DMS114 treated with DMSO at 0.1 percent for 48 hours (cell line): ENCODE results near the gene SLC12A2.

ENCODE experiments used
- DNase-seq: peaks from one replicate; lab custom pipeline; 2025; ENCODE audit not compliant: unreplicated experiment; lab: John Stamatoyannopoulos, UW

Gene SLC12A2

GRCh38 chr5:128163991-128164390 lies 80.4 kb downstream of the SLC12A2 start:
- DNase-seq, result no peak

DNA sequence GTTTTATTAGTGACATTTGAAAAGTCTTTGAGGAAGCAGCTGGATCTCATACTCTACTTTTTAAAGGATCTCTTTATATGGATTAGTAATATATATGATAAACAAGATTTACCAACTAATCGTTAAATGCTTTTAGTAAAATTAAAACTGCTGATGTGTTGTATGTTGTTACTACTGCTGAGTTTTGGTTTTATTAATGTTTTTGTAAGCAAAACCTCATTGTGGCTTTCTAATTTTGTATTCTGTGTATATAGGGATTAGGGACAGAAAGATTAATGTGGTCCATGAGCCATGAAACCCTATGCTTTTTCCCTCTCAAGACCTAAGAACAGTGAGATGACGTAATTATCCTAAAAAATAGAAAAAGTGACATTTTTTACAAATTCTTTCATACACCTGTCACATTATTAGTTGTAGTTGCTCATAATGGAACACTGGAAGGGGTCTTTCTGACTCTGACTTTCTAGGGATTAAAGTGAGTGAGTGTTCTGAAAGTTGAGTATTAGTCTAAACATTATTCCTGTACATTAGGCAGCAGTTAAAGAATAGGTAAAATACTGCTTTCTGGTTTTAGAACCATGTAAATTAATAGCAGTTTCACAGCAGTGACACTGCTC lies 85.9 kb downstream of the SLC12A2 start:
- DNase-seq, result no peak

- no peak for DNase-seq
These were observed 88.5 kb downstream of the SLC12A2 start for GRCh38 chr5:128172102-128172501.

DNA sequence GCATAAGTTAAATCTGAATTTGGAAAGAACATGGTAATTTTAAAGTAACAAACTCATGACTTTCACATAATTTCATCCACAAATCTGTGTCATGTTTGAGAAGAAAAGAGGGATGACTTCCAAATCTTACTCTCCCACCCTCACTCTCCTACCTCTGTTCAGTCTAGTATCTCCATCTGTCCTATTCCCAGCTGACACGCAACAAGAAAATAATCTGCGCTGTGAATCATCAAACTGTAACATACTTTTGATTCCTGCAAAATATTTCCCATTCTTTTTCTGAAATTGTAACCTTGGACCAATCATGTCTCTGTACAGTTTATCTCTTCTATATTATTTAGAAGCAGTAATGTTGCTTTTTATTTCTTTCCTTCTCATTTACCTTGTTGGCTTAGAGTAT lies 91.4 kb downstream of the SLC12A2 start:
- no peak for DNase-seq

DNA sequence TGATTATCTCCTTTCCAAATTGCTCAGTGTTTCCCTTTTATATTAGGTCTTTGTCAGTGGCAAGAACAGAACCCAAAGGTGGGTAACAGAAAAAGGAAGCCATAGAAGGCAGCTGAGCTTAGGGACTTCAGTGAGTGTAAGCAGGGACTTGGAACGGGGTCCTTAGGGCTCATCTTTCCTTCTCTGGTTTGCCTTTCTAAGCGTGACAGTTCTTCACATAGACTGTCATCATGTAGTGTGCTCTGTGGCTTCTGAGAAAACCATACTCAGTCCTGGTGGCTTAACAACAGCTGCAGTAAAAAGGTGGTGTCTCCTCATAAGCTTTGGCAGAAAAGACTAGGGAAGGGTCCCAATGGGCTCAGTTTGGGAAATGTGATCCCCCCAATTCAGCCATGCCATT lies 108.8 kb downstream of the SLC12A2 start:
- DNase-seq, result no peak

GRCh38 chr5:128193665-128194390 lies 110.3 kb downstream of the SLC12A2 start:
- no peak for DNase-seq

- DNase-seq, result no peak
These were observed 111.8 kb downstream of the SLC12A2 start for GRCh38 chr5:128195316-128195715.

GRCh38 chr5:128196080-128196479 lies 112.5 kb downstream of the SLC12A2 start:
- no peak for DNase-seq

- no peak for DNase-seq
These were observed 113.2 kb downstream of the SLC12A2 start for GRCh38 chr5:128196791-128197190.

GRCh38 chr5:128197896-128198522 lies 114.4 kb downstream of the SLC12A2 start:
- no peak for DNase-seq

DNA sequence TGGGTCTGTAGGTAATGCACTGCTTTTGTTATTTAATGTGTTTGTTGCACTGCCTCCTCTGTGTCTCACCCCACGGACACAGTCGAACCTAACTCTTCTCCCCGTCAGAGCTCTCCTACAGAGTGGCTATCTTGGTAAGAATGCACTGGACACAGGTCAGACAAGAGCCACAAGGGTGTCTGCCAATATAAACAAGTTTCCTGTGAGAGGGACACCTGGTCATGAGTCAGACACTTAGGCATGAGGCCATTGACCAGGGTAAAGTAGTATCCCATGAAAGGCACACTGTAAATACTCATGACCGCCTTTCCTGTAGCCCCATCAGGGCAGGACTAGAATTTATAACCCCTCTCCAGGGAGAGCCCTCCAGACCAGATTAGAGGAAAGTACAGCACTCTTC lies 115.5 kb downstream of the SLC12A2 start:
- DNase-seq, result no peak

- no peak for DNase-seq
These were observed 116.0 kb downstream of the SLC12A2 start for GRCh38 chr5:128199611-128200010.

- DNase-seq, result peak; percentile 51
These were observed 117.7 kb downstream of the SLC12A2 start for GRCh38 chr5:128201065-128201926.

GRCh38 chr5:128202320-128202719 lies 118.8 kb downstream of the SLC12A2 start:
- no peak for DNase-seq

DNA sequence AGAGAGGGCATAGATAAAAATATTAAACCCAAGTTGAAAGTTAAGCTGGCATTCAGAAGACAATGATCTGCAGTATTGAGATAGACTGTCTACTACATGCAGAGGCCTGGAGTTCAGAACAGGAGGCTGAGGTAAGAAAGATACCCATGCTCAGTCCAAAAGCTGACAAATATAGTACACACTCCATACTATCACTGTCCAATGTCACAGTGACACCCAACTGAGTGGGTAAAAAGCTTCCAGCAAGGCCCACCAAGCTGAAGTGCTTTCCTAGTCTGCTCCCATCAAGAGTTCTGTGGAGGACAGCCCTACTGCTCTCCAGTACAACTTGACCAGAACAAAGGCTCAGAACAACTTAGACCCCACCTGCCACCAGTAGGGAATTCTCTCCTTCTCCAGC lies 124.9 kb downstream of the SLC12A2 start:
- no peak for DNase-seq

DNA sequence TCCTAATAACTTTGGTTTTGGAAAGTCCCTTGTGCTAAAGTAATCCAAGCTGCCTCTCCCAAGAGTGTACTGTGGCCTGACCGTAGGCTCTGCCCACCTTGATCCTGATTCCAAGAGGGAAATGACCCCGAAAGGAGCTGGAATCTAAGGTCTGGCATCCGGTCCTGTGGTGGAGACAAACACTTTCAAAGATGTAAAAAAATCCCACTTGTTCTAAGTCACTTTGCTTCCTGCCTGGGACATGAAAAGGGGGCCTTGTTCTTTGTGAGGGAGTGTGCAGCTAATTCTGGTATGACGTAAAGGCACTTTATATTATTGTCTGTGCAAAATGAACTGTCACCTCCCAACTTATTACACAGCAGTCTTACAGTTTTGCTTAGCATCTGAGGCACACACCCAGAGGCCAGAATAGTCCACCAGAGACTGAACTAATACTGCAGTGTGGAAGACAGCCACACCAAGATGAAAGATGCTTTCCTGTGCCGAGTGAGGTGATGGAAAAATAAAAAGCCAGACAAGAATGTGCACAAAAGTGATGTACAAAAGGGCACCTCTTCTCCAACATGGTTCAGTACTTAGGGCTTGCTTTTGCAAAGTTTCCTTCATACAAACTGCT lies 128.7 kb downstream of the SLC12A2 start:
- no peak for DNase-seq

DNA sequence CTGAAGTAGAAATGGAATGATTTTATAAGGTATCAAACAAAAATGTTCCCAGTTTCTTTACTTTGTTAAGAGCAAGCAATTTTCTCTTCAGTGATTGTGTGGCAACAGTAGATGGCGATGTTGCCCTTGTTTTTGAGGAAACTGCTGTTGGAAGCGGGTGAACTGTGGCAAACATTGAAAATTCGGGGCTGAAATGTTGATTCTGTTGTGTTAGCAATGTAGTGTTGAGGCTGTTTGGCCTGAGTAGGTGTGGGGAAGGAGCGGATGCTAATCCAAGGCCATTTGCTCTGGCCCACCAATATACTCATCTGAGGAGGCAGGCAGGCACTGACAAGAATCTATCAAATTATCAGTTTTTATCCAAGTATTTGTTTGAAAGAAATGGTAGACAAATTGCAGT lies 129.8 kb downstream of the SLC12A2 start:
- DNase-seq, result peak; percentile 23

- DNase-seq, result no peak
These were observed 130.3 kb downstream of the SLC12A2 start for GRCh38 chr5:128213833-128214232.

DNA sequence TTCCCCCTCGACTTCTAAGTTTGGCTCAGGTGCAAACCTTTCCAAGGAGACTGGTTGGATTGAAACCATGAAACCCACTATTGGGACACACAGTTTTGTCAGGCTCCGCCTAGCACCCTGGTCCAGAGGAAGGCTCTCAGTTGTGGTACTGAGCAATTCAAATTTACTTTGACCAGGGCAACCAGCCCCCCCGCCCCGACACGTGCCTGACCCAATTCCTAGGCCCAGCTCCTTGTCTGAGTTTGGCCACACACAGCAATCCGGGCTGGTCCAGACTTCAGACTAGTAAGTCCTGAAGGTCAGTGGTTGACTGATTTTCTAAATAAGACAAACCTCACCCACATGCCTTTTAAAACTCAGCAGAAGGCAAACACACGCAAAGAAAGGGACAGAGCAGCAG lies 132.7 kb downstream of the SLC12A2 start:
- no peak for DNase-seq

- no peak for DNase-seq
These were observed 133.4 kb downstream of the SLC12A2 start for GRCh38 chr5:128216860-128217531.
